Peyer's patch (tissue), 4 donors: ENCODE results near the gene PCDH19. TPM values are rescaled to one million over a fixed set of nuclear protein-coding genes. Genes with fewer than 3 reads are reported as not detected.

Source experiments
- DNase-seq, 3 donors: peaks; one replicate each; pipeline ENCODE4 v3.0.0-alpha.2; 2017 to 2019
- H3K27ac ChIP-seq, 4 donors: fragments of 200-600 bp; sonication (generic); one replicate each; pipeline ENCODE4 v1.5.1; 2016 to 2019
- H3K27me3 ChIP-seq, 2 donors: fragments of 200-600 bp; sonication (generic); one replicate each; pipeline ENCODE4 v1.5.1; 2019
- H3K36me3 ChIP-seq, 3 donors: fragments of 200-600 bp; sonication (generic); one replicate each; pipeline ENCODE4 v1.5.1; 2016 to 2019
- H3K4me1 ChIP-seq, 4 donors: fragments of 200-600 bp; sonication (generic); one replicate each; pipeline ENCODE4 v1.5.1; 2016 to 2019
- H3K4me3 ChIP-seq, 4 donors: fragments of 200-600 bp; sonication (generic); 1 replicate in 3 of 4; 2 replicates in 1 of 4; pipeline ENCODE4 v1.5.1; 2016 to 2019; ENCODE audit warnings: mild to moderate bottlenecking in 1 of 4
- H3K9me3 ChIP-seq, 4 donors: fragments of 200-600 bp; sonication (generic); one replicate each; pipeline ENCODE4 v1.5.1; 2016 to 2019; ENCODE audit warnings: mild to moderate bottlenecking in 1 of 4
- CTCF ChIP-seq, 6 experiments: fragments of 450-650 bp in 4 of 6; fragments of 200-600 bp in 2 of 6; sonication (generic) in 1 of 6; IDR thresholded peaks; one replicate each; pipeline ENCODE4 v1.5.1; 2017 to 2019; ENCODE audit warnings: antibody characterized with exemption in 6 of 6, mild to moderate bottlenecking in 3 of 6, moderate library complexity in 1 of 6
- POLR2A ChIP-seq, 2 donors: fragments of 450-650 bp; IDR thresholded peaks; one replicate each; pipeline ENCODE4 v1.5.1; 2017; ENCODE audit warnings: antibody characterized with exemption in 2 of 2, mild to moderate bottlenecking in 2 of 2, moderate library complexity in 2 of 2
- total RNA-seq, 4 donors: library from RNA; depleted of rRNA; stranded (reverse); fragments of >200 nt; gene quantifications; one replicate each; pipeline ENCODE4 v1.1.0, GENCODE V29; 2016

PCDH19 gene
- total RNA-seq, 4 donors from 2014 or later = 0.35 to 0.94 (median 0.74) TPM

GRCh38 chrX:100289066-100289558 lies 121.0 kb downstream of the PCDH19 start:
- TF ChIP-seq POLR2A (IDR thresholded peaks at IDR 0.05) (no peak), CTCF (IDR thresholded peaks at IDR 0.05) (no peak)
- no peaks in the 10 kb centered on the region for H3K27me3 ChIP-seq
- H3K36me3 ChIP-seq = no peaks in the 10 kb centered on the region
- DNase-seq = no peak
- no peaks in the 10 kb centered on the region for H3K4me1 ChIP-seq
- H3K27ac ChIP-seq = no peak overlapping the region
- no peak overlapping the region for H3K4me3 ChIP-seq
- no peaks in the 10 kb centered on the region for H3K9me3 ChIP-seq

GRCh38 chrX:100277231-100277630 lies 132.8 kb downstream of the PCDH19 start:
- H3K9me3 ChIP-seq = no peaks in the 10 kb centered on the region
- DNase-seq = no peak
- no peaks in the 10 kb centered on the region for H3K36me3 ChIP-seq
- H3K27ac ChIP-seq = no peak overlapping the region
- H3K27me3 ChIP-seq = no peaks in the 10 kb centered on the region
- H3K4me1 ChIP-seq = no peaks in the 10 kb centered on the region
- H3K4me3 ChIP-seq = no peak overlapping the region
- TF ChIP-seq CTCF (IDR thresholded peaks at IDR 0.05) = no peak
- TF ChIP-seq POLR2A (IDR thresholded peaks at IDR 0.05) = no peak

GRCh38 chrX:100274916-100275315 lies 135.2 kb downstream of the PCDH19 start:
- no peaks in the 10 kb centered on the region for H3K4me1 ChIP-seq
- no peak for TF ChIP-seq POLR2A (IDR thresholded peaks at IDR 0.05)
- no peak for TF ChIP-seq CTCF (IDR thresholded peaks at IDR 0.05)

GRCh38 chrX:100265179-100265578 lies 144.9 kb downstream of the PCDH19 start:
- H3K4me3 ChIP-seq = no peak overlapping the region
- no peak for DNase-seq
- no peaks in the 10 kb centered on the region for H3K4me1 ChIP-seq
- H3K27me3 ChIP-seq = no peaks in the 10 kb centered on the region
- no peaks in the 10 kb centered on the region for H3K9me3 ChIP-seq
- TF ChIP-seq CTCF (IDR thresholded peaks at IDR 0.05) (no peak), POLR2A (IDR thresholded peaks at IDR 0.05) (no peak)
- no peak overlapping the region for H3K27ac ChIP-seq
- no peaks in the 10 kb centered on the region for H3K36me3 ChIP-seq

More at GRCh38 chrX:100274916-100275315, 135.2 kb downstream of the PCDH19 start:
- no peaks in the 10 kb centered on the region for H3K36me3 ChIP-seq
- H3K4me3 ChIP-seq = no peak overlapping the region
- no peaks in the 10 kb centered on the region for H3K27me3 ChIP-seq
- no peak overlapping the region for H3K27ac ChIP-seq
- DNase-seq = no peak
- no peaks in the 10 kb centered on the region for H3K9me3 ChIP-seq

GRCh38 chrX:100264200-100264599 lies 145.9 kb downstream of the PCDH19 start:
- DNase-seq = no peak
- Histone ChIP-seq H3K27me3 (no peaks in the 10 kb centered on the region), H3K36me3 (no peaks in the 10 kb centered on the region), H3K4me3 (no peak overlapping the region), H3K27ac (no peak overlapping the region), H3K9me3 (no peaks in the 10 kb centered on the region), H3K4me1 (no peaks in the 10 kb centered on the region)
- no peak for TF ChIP-seq CTCF (IDR thresholded peaks at IDR 0.05)
- TF ChIP-seq POLR2A (IDR thresholded peaks at IDR 0.05) = no peak

- TF ChIP-seq CTCF (IDR thresholded peaks at IDR 0.05) (no peak), POLR2A (IDR thresholded peaks at IDR 0.05) (no peak)
- H3K27ac ChIP-seq = no peak overlapping the region
- H3K4me1 ChIP-seq = no peaks in the 10 kb centered on the region
- H3K4me3 ChIP-seq = no peak overlapping the region
- H3K9me3 ChIP-seq = no peaks in the 10 kb centered on the region
- no peaks in the 10 kb centered on the region for H3K27me3 ChIP-seq
- no peak for DNase-seq
- no peaks in the 10 kb centered on the region for H3K36me3 ChIP-seq
Observed at GRCh38 chrX:100263650-100264049, 146.4 kb downstream of the PCDH19 start.
